HG03342 (cell line): ENCODE measurements around the gene SMIM9.

Experiments
- ATAC-seq: cut with Tn5 transposase; IDR thresholded peaks from one replicate; pipeline ENCODE4 v1.9.1; 2021; ENCODE audit warnings: mild to moderate bottlenecking, moderate library complexity; ENCODE audit not compliant: unreplicated experiment

Gene SMIM9

DNA sequence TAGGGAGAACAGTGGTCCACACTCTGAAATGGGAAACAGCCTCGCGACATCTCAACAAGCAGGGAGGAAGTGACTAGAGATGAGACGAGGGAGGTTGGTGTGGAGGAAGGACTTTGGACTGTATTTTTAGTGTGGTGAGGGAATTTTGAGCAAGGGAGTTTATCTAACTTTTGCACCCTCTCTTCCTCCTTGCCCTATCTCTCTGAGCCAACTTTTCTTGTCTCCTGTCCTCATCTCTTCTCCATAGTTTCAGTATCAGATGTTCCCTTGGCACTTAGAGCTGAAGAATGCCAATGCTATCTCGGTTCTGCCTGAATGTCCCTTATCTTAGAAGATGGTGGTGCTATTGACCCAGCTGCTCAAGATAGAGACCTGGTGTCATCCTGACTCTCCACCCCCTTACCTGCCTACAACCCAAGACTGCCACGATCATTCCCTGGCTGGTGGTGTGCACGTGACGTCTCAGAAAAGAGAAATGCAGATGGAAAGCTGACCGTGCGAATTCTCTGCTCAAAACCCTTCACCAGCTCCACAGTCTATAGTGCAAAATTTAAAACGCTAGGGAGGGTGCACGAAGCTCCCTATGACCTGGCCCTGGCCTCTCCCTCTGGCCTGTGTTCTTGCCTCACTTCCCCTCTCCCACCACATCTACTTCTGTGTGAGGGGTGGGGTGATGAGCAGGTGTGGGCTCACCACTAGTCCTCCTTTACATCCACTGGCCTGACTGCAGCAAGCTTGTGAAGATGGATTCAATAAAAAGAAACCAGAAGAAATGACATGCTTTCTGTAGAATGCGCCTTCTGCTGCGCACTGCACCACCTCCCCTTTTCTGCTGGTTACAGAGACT, 50.1 kb downstream of the SMIM9 start:
- ATAC-seq = no peak

DNA sequence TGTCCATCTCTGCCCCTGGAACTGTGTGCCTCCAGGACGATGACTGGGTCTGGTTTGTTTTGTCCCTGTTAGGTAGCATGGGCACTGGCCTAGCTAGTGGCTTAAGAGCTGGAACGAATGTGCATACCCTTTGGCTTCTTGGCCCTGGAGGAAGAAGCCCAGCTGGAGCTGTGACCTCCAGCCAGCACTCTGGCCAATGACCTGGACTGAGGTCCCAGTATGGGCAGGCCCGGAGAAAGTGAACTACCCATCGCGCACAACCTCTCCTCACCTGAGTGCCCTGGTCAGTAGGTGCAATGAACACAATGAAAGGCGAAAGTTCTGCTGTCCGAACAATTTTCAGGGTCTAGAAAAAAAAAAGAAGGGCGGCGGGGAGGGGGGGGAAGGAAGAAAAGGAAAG, 53.5 kb downstream of the SMIM9 start:
- ATAC-seq = no peak

DNA sequence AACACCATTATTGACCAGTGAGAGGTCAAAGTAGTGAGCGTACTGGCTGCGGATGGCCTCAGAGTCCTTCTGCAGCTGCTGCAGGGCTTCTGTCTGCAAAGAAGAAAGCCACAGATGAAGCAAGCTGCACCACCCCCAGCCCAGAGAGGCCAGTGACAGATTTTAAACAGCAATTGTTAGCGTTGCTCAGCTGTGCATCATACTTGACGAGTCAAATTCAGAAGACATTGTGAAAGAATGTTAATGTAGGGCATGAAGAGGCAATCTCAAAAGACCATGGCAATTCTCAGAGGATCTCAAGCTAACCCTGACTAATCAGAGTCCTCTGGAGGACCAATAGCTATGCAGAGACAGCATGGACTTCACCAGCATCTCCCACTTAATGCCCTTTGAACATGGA, 55.2 kb downstream of the SMIM9 start:
- no peak for ATAC-seq

DNA sequence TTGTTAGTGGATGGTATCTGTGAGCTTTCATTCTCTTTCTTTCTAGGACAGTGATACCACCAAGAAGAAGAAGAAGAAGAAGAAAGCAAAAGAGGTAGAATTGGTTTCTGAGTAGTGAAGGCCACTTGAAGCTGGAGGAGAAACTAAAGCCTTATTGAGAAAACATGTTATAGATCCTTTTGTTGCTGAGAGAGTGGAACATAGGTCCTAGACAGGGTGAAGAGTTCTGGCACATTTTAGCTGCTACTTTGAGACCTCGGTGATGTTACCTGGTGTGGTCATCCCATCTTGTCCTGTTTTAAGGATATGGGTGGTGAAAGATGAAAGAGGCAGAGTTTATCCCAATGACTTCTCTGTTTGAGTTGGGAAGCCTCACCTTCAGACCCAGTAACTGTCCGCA, 57.7 kb downstream of the SMIM9 start:
- no peak for ATAC-seq

DNA sequence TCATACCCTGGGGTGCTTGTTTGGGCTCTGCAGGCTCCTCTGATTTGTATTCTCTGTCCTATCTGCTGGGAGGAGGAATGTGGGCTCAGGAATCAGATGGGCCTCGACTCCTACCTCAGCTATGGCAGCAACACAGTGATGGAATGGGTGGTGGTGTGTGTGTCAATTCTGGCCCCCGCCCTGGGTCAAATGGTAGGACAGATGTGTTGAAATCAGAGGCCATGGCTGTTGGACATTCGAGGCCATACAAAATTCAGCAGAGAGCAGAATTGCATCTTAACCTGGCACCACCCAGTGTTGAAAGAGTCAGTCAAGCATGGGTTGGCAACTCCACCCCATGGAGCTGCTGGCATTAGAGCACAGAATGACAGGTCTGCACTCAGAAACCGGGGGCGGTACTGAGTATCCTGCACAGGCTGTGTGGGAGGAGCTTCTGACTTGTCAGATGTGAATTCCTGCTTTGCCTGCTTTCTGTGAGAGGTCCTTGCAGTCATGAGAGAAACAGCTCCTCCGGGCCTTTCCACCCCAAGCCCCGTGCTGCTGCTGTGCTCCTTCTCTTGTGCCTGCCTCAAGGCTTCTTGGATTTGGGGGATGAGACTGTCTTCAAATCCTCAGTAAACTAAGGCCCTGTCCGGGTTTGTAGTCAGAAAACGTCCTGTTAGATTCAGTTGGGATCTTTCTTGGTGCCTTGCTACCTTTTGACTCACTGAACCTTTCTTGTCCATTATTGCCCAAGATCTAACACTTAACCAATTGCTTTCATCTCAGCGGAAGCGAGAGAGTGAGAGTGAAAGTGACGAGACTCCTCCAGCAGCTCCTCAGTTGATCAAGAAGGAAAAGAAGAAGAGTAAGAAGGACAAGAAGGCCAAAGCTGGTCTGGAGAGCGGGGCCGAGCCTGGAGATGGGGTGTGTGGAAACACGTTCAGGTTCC, 58.8 kb downstream of the SMIM9 start:
- no peak for ATAC-seq

DNA sequence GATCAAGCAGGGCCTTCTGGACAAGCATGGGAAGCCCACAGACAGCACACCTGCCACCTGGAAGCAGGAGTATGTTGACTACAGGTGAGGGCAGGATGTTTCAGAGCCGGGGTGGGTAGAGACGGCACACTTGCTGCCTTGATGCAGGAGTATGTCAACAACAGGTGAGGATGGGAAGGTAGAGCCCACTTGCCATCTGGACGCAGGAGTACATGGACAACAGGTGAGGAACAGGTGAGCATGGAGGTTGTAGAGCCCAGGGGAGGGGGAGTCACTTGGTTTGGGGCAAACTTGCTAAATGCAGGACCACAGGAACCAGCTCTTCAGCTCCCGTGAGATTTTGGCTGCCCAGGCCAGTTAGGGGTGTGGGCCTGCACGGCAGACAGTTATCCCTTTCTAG, 59.8 kb downstream of the SMIM9 start:
- ATAC-seq = no peak
